HL-60 (cell line): Measurements from ENCODE around the gene KPNA5.

Experiments used
- DNase-seq, 2 experiments: peaks; one replicate each; pipeline ENCODE4 v3.0.0-alpha.2; 2010 to 2020; ENCODE audit warnings: low read depth in 1 of 2, low spot score in 1 of 2
- H3K27ac ChIP-seq: fragments of 250-450 bp; sonication (Bioruptor Pico); replicated peaks from 2 replicates; pipeline ENCODE4 v1.5.1; 2020; ENCODE audit warnings: mild to moderate bottlenecking, moderate library complexity
- H3K27me3 ChIP-seq: fragments of 250-450 bp; sonication (Bioruptor Pico); 2 replicates; pipeline ENCODE4 v1.5.1; 2021; ENCODE audit warnings: mild to moderate bottlenecking, moderate library complexity; ENCODE audit not compliant: insufficient read depth, poor library complexity, severe bottlenecking
- H3K4me3 ChIP-seq: replicated peaks from 2 replicates; pipeline ENCODE4 v1.5.1; 2011; ENCODE audit warnings: mild to moderate bottlenecking, control low read depth, low read length; ENCODE audit not compliant: insufficient read depth
- GABPA ChIP-seq: IDR thresholded peaks from 2 replicates; pipeline ENCODE4 v1.6.1; 2012; ENCODE audit warnings: low read depth
- POLR2AphosphoS5 ChIP-seq: IDR thresholded peaks from 2 replicates; pipeline ENCODE4 v1.6.1; 2012; ENCODE audit warnings: low read depth
- SPI1 ChIP-seq: IDR thresholded peaks from 2 replicates; pipeline ENCODE4 v1.6.1; 2012; ENCODE audit warnings: low read depth, mild to moderate bottlenecking, borderline replicate concordance
- TF ChIP-seq, protein P1 (sequence below): IDR thresholded peaks from 2 replicates; pipeline ENCODE4 v1.6.1; 2012; ENCODE audit warnings: low read depth; ENCODE audit not compliant: insufficient replicate concordance
- TF ChIP-seq, protein P2 (sequence below): IDR thresholded peaks from one replicate; pipeline ENCODE4 v1.5.1; 2011; ENCODE audit warnings: low read length, control low read depth, inconsistent platforms; ENCODE audit not compliant: insufficient read depth

KPNA5 gene

DNA sequence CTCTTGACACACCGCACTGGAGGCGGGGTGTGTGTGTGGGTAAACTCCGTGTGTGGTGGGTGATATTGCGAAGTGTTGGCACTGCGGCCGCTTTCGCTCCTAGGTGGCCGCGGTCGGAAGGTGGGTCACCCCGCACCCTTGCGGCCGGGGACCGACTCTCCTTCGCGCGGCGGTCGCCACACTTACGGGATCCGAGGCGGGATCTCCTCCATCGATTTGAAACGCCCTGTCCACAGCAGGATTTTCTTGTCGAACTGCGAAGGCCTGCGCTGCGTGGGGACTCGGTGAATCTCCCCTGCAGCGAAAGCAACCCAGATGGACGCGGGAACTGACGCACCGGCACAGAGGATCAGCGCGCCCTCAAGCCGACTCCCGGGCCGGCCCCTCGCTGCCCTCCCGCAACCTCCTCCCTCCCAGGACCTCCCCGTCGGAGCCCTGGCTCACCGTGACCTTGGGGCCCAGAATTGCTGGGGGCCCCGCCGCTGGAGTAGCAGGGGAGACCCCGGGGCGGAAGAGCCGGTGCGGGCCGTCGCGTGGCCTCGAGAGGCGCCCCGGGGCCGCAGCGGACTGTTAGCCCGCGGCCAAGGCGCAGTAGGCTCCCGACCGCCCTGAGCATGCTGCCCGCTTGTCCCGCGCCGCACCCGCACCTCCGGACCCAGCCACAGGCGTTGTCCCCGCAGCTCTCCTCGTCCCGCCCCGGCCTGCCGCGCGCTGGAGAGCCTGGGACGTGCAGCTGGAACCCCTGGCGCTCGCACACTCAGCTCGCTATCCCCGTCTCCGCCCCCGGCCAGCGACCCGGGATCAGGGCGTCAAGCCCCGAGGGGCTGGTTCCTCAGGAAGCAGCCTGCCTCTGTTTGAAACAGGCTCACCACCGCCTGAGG lies 84.2 kb downstream of the KPNA5 start, which contains the start of gene FAM162B:
TSS of gene FAM162B (minus strand) at position 759 of the 881 bp plus-strand sequence. CDS start at position 616, 143 bp downstream.
- TF ChIP-seq SPI1 (no peak), GABPA (no peak), POLR2AphosphoS5 (no peak)
- TF ChIP-seq, protein P1, sequence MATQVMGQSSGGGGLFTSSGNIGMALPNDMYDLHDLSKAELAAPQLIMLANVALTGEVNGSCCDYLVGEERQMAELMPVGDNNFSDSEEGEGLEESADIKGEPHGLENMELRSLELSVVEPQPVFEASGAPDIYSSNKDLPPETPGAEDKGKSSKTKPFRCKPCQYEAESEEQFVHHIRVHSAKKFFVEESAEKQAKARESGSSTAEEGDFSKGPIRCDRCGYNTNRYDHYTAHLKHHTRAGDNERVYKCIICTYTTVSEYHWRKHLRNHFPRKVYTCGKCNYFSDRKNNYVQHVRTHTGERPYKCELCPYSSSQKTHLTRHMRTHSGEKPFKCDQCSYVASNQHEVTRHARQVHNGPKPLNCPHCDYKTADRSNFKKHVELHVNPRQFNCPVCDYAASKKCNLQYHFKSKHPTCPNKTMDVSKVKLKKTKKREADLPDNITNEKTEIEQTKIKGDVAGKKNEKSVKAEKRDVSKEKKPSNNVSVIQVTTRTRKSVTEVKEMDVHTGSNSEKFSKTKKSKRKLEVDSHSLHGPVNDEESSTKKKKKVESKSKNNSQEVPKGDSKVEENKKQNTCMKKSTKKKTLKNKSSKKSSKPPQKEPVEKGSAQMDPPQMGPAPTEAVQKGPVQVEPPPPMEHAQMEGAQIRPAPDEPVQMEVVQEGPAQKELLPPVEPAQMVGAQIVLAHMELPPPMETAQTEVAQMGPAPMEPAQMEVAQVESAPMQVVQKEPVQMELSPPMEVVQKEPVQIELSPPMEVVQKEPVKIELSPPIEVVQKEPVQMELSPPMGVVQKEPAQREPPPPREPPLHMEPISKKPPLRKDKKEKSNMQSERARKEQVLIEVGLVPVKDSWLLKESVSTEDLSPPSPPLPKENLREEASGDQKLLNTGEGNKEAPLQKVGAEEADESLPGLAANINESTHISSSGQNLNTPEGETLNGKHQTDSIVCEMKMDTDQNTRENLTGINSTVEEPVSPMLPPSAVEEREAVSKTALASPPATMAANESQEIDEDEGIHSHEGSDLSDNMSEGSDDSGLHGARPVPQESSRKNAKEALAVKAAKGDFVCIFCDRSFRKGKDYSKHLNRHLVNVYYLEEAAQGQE, result no peak
- TF ChIP-seq, protein P2, sequence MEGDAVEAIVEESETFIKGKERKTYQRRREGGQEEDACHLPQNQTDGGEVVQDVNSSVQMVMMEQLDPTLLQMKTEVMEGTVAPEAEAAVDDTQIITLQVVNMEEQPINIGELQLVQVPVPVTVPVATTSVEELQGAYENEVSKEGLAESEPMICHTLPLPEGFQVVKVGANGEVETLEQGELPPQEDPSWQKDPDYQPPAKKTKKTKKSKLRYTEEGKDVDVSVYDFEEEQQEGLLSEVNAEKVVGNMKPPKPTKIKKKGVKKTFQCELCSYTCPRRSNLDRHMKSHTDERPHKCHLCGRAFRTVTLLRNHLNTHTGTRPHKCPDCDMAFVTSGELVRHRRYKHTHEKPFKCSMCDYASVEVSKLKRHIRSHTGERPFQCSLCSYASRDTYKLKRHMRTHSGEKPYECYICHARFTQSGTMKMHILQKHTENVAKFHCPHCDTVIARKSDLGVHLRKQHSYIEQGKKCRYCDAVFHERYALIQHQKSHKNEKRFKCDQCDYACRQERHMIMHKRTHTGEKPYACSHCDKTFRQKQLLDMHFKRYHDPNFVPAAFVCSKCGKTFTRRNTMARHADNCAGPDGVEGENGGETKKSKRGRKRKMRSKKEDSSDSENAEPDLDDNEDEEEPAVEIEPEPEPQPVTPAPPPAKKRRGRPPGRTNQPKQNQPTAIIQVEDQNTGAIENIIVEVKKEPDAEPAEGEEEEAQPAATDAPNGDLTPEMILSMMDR, result no peak
- Histone ChIP-seq H3K27ac (no peak within 1 kb of the TSS), H3K27me3 (peaks cover 45% of the 10 kb centered on the region), H3K4me3 (no peak within 1 kb of the TSS)
- DNase-seq, result no peak

DNA sequence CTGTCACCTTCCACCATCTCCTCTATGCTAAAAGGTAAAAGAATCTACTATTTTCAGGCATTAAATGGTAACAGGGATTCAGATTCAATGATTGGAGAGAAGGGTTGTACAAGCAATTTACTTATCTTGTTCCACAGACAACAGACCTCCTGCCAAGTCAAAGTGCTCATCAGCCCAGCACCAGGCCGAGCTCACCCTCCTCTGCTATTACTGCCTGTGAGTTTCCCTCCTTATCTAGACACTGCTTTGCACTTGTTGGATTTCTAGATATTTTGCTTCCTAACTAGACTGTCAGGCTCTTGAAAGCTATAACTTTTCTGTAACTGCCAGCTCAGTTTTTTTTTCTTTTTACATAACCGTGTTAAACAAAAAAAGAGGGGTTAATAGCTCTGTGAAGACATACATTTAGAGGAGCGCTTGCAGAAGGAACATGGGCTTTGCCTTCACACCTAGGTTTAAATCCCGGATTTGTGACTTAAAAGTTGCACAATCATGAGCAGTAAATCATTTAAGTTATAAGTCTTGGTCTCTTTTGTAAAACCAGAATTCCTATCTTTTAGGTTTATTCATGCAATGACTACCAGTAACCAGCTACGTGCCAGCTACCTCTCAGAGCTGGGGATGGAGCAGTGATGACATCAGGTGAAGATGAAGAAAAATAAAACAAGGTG lies 85.6 kb downstream of the KPNA5 start:
- Histone ChIP-seq H3K27ac (no peak overlapping the region), H3K27me3 (peaks cover 48% of the 10 kb centered on the region), H3K4me3 (no peak overlapping the region)
- no peak for DNase-seq
- TF ChIP-seq, protein P2, result no peak
- TF ChIP-seq POLR2AphosphoS5, result no peak
- TF ChIP-seq GABPA, result no peak
- TF ChIP-seq, protein P1, result no peak
- TF ChIP-seq SPI1, result no peak

DNA sequence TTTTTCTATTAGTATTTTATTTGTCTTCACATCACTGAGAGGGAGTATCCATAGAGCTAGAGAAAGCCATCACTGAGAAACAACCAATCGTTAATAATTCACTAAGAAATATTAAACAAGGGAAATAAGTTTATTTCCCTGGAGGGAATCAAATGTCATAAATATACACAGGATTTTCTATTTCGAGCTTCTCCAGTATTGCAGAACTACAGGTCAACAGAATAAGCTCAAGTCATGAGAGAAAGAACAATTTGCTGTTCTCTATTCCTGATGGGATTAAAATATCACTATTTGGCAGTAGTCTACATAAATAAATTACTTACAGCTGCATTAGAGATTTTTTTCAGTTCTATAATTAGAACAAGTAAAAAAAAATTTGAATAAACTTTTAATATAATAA lies 86.7 kb downstream of the KPNA5 start:
- no peak overlapping the region for H3K4me3 ChIP-seq
- H3K27ac ChIP-seq, result no peak overlapping the region
- peaks cover 43% of the 10 kb centered on the region for H3K27me3 ChIP-seq
- no peak for DNase-seq
- TF ChIP-seq GABPA, result no peak
- TF ChIP-seq SPI1, result no peak
- TF ChIP-seq POLR2AphosphoS5, result no peak
- TF ChIP-seq, protein P2, result no peak
- TF ChIP-seq, protein P1, result no peak
